Measurements from ENCODE around the gene WWC2. TPM values are rescaled to one million over a fixed set of nuclear protein-coding genes. Genes with fewer than 3 reads are reported as not detected.
A peak's percentile ranks its signal among the peaks of the same experiment; 100 is the strongest.

Gene WWC2
- 11.5 and 13.0 TPM in 2 replicates for total RNA-seq (2014; rRNA removed; shearing (Covaris generic))

DNA sequence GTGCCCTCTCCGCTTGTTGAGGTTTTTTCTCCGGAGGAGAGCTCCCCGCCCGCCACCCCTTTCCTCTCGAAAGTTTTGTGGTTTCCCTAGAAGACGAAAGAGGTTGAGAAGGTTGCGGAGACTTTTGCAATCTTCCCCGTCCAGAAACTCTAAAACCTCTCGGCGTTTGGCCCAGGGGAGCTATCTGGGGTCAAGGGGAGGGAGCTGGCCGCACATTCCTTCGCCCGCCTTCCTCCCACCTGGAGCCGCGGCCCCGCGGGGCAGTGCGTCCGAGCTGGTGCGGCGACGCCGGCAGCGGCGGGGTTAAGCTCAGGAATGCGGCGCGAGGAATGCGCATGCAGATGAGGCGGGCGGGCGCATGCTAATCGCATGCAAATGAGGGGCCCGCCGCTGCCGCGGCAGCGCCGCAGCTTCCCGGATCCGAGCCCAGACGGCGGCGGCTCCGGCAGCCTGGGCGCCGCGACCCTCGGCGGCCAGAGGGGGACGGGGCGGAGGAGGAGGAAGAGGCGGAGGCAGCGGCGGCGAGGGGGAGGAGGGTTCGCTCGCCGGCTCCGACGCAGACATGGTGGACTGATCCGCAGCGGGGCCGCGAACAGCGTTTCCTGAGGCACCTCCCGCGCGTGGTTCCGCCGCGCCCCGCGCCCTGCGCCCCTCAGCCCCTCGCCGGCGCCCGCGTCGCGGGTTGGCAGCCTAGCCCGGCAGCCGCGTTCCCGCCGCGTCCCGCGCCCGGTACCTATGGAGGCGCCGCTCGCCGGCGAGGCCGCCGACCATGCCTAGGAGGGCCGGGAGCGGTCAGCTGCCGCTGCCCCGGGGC is at the start of gene WWC2:
WWC2 (plus strand) TSS at position 535 of the 814 bp plus-strand sequence; CDS start at position 770, 235 bp downstream.
- peak; percentile 64 for DNase-seq (ENCODE audit: low spot score)

DNA sequence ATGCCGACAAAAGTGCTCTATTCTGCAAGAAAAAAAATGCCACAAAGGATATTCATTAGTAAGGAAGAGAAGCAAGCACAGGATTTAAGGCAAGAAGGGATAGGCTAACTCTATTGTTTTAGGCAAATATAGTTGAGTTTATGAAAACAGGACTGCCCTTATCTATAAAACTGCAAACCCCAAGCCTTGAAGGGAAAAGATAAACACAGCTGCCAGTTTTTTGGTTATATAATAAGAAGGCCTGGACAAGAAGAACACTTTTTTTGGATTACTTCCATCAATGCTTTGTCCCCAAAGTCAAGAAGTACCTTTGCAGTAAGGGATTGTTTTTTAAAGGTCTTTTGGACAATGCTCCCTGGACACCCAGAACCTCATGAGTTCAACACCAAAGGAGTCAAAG is 45.4 kb upstream of the WWC2 start:
- no peak for DNase-seq (ENCODE audit: low spot score)

DNA sequence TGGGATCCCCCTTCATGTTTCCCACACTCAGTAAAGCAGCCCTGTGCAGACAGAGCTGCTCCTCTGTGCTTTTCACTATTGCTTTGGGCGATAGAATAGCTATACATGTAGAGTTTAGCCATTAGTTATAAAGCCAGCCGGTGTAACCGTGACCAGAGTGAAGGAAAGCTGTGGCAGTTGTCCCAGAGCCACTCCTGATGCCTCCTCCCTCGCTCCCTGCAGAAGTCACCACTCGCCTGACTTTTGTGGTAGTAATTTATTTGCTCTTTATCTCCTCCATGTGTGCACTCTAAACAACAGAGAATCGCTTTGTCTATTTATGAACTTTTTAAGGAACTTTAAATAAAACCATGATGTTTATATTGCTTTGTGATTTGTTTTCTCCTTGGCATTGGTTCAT is 41.8 kb upstream of the WWC2 start:
- DNase-seq (ENCODE audit: low spot score), result no peak

DNA sequence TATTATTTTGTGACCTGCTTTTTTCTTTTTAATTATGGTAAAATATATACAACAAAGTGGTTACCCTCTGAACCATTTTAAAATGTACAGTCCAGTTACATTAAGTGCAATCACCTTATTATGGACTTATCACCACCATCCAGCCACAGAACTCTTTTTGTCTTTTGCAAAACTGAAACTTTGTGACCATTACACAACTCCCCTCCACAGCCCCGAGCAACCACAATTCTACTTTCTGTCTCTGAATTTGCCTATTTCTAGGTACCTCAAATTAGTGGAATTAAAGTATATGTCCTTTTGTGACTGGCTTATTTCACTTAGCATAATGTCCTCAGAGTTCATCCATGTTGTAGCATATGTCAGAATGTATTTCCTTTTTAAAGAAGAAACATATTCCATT is 39.3 kb upstream of the WWC2 start:
- DNase-seq (ENCODE audit: low spot score), result no peak

DNA sequence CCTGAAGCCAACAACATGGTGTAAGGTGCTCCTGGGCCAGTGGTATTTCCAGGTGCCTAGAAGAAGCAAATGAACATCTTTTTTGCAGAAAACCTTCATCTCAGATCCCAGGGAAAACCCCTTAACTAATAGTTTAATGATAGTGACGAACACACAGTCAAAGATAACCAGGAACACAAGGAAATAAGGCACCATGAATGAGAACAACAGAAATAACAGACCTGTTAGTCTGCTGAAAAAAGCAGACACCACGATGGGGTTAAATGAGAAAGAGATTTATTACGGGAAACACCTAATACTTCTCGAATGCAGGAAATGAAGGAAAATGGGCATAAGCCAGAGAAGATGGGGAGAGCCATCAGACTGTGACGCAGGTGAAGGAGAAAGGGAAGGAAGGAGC is 30.6 kb upstream of the WWC2 start:
- no peak for DNase-seq (ENCODE audit: low spot score)

DNA sequence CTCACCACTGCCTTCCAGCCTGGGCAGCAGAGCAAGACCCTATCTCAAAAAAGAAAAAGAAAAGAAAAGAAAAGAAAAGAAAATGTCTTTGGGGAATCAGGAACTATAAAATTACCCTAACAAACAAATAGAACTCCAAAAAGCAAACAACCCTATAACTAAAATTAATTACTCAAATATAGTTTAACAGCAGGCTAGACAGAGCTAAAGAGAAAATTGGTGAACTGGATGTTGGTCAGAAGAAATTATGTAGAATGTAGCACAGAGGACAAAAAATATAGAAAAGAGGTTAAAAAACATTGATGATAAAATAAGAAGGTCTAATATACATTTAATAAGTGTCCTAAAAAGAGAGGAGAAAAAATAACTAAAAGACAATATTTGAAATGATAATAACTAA is 27.8 kb upstream of the WWC2 start:
- DNase-seq (ENCODE audit: low spot score), result no peak

DNA sequence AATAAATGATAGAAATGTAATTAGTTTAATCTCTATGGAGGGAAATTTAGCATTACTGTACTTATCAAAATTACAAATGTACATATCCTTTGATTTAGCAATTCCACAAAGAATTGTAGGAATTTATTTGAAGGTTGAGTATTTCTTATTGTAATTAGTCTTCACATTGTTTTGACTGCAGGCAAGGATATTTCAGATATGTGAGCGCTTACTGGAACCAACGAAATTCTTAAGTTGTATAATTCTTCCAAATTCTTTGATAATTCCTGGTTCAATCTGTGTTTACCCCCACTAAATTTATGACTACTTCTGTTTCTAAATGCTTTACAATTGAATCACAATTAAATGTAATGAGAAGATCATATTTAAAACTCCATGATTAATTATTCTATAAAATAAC is 26.9 kb upstream of the WWC2 start:
- no peak for DNase-seq (ENCODE audit: low spot score)

DNA sequence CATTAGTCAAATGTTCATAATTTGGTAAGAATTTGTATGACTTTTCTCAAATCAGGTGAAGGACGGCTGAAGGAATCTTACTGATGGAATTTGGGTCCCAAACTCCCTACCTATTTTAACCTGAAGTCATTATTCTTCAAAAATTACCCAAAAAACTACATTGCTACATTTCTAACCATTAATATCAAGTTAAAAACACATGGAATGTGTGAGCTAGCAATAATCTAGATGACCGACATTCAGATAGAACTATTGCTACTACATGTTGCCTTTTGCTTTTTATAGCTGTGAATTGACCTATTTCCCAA is 25.3 kb upstream of the WWC2 start:
- no peak for DNase-seq (ENCODE audit: low spot score)

DNA sequence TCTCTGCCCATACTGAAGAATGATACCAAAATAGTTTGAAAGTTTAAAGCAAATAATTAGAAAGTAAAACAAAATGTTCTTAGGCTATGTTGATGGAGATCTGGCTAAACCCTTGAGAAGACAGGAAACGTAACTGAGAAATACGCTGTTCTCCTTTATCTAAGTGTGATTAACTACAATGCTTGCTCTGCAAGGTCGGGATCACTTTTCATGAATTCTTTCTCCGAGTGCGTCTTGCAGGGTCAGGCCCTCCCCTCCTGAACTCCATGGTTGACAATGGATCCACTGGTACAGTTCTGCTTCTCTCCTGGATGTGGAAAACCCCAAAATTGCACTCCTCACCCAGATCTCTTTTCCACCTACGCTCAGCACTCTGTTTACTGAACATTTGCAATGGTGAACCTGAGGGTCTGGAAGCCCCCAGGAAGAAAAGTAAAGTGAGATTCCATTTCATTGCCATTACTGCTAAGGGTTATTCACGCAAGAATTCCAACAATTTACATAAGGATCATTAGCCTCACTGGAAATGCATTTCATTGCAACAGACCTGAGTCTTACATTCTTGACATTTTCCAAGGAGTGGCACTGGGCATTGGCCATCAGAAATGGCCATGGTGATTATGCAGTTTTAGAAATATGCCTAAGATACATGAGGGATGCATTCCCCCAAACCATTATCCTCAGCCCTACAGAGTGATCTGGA is 24.6 kb upstream of the WWC2 start:
- DNase-seq (ENCODE audit: low spot score), result no peak

DNA sequence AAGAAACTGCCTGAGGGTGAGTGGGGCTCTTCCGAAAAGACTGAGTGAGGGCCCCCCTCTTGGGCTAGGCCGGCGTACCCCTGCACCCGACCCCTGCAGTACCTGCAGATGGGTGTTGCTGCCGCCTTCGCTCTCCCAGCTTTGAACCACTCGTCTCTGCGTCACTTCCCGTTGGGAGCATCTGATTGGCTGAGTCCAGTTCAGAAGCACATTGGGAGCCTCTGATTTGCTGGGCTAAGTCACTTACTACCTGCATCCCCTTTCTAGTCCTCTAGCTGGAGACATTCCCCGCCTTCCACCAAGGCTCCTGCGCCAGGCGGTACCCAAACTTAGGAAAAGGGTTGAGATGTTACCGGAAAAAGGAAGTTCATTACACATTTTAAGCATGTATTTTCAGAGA is 20.4 kb upstream of the WWC2 start:
- DNase-seq (ENCODE audit: low spot score), result no peak

DNA sequence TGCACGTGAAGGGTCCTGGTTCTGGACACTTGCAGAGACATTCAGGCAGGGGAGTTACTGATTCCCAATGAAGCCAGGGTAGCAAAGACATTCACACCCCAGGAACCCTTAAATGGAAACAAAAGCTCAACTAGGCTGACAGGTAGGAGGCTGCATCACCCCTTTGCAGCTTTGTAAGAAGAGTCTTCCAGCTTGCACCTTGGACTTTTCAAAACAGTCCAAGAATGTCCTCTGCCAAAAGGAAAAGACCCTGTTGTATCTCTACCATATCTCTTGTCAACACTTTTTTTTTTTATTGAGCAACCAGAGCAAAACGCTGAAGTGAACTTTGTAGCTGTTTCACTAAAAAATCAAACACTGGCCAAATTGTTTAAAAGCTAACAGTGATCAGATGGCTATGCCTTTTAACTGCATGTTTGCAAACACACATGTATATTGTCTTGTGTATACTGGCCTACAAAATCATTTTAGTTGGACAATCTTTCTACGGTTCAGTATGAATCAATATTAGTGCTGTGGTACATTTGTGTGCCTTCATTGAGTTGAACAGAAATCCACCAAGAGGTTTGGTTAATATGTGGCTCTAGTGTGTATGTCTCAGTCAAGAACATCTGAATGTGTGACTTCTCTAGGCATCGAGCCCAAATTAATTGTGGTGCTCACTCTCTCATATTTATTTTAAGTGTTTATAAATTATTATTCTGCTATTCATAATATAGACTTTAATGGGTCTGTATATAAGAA is 18.5 kb upstream of the WWC2 start:
- no peak for DNase-seq (ENCODE audit: low spot score)

DNA sequence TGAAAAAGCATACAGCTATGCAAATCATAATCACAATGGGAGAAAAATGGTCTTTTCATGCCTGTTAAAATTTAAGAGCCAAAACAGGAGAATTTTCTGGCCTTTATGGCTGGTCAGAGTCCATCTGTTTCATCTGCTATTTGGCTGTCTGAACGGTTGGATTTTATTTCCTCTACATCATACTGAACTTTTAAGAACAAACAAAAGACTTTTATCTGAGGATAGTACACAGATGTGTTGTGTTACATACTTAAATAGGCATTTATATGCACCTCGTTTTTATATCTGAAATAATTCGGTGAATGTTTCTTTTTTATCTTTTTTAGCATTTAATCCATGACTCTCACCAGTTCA is 18.0 kb upstream of the WWC2 start:
- no peak for DNase-seq (ENCODE audit: low spot score)

DNA sequence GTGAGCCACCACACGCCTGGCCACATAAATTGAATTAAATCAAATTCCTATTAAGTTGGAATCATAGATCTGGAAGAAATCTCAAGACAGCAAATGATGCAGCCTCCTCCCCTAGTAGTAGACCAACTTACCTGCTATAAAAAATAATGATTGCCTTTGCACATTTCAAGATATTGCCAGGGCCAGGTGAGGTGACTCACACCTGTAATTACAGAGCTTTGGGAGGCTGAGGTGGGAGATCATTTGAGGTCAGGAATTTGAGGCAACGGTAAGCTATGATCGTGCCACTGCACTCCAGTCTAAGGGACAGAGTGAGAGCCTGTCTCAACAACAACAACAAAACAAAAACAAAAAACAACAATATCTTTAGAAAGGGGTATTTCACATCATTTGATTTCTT is 17.0 kb upstream of the WWC2 start:
- no peak for DNase-seq (ENCODE audit: low spot score)

DNA sequence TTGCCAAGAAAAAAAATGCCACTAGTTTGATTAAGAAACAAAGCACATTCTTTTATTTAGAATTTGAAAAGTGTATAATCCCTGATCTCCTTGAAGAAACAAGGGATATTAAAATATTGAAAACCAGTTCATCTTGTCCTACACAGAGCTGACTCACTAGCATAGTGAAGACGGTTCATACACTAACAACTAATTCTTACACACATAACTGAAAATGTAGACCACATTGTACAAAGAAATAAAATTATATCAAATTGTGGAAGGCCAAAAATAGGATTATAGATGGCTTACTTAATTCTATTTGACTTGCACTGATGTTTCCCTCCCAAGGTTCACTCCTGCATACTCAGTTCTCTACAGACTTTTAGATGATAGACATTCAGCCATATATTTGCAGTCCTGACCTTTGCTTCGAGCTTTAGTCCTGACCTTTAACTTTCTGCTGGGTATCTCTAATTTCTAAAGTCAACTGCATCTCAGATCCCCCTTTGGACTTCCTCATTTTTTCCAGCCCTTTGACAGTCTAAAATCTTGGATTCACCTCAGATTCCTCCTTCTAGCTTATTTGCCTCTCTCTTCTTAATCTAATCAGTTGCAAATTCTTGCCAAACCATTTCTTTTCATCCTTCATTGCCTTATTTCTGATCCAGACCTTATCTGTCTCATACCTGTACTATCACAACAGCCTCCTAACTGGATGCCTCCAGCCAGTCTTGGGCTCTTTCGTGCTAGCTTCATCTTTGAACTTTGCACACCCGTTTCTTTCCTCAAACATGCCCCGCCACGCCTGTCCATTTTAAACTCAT is 4.5 kb upstream of the WWC2 start:
- no peak for DNase-seq (ENCODE audit: low spot score)

DNA sequence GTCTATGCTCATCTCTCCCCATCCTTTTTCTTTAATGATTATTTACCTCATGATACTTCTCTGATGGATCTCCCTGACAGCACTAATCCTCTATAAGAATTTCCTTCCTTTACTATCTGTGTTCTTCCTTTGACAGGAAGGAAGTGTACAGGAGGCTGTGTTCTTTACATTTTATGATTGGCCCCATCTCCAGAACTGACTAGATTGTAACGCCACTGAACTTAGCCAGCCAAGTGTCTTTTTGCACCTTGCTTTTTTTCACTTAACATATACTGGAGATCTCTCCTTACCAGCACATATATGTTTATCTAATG is 3.9 kb upstream of the WWC2 start:
- DNase-seq (ENCODE audit: low spot score), result no peak

DNA sequence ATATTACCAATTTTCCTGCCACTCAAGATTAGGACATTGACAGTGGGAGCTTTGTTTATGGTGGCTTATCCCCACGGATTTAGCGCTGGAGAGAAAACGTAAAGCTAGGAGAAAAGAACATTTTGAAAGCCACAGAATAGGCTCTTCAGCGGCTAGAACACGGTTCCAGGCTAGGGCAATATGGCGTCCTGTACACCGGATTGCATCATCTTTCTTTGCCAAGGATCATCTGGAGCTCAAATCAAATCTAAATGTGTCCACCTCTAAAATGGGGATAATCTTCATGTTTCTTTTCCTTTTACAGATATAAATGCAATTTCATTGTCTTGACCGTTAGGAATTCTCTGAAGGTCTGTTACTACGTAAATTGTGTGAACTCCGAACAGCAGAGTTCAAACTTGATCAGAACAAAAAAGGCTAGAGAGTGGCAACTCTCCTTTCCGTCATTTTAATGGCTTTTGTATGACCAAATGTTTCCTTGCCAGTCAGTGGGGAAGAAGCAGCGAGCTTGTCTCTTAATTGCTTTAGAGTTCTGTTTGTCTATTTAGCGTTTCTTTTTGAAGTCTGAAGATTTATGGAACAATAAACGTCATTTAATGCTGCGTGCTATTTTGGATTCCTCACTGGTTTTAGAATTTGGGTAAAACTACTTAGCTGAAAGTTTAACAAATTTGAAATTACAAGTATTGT is 2.6 kb upstream of the WWC2 start:
- no peak for DNase-seq (ENCODE audit: low spot score)

DNA sequence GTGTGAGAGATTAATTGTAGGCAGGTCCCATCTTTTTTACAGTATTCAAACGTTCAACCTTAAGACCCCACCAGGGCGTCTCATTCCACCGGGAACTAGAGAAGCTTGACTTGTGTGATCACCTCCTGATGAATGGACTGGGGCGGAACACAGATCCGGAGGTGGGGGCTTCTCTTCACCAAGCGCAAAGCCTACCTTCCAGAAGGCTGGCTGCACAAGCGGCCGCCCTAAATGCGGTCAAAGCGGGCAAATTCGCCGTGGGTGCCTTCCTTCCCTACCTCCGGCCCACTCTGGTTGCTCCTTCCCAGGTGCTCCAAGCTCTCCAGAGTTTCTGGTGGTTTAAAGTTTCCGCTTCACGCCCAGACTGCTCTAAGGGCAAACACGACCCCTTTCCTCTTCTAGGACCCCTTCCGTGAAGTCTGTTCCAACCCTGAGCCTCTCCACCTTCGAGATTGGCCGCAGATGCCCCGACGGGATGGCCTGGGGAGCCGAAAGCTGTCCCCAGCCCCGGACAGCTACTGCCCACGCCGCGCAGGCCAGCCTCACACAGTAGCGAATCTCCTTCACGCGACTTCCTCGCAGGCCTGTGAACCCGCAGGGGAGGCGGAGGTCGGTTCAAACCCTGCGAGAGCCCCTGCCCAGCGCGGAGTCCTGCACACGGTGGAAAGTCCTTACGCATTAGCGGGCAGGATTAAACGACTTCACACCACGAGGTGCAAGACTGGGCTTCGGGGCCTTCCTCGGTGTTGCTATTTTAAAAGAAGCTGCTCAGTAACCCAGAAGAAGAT is 1.6 kb upstream of the WWC2 start:
- DNase-seq (ENCODE audit: low spot score), result no peak

DNA sequence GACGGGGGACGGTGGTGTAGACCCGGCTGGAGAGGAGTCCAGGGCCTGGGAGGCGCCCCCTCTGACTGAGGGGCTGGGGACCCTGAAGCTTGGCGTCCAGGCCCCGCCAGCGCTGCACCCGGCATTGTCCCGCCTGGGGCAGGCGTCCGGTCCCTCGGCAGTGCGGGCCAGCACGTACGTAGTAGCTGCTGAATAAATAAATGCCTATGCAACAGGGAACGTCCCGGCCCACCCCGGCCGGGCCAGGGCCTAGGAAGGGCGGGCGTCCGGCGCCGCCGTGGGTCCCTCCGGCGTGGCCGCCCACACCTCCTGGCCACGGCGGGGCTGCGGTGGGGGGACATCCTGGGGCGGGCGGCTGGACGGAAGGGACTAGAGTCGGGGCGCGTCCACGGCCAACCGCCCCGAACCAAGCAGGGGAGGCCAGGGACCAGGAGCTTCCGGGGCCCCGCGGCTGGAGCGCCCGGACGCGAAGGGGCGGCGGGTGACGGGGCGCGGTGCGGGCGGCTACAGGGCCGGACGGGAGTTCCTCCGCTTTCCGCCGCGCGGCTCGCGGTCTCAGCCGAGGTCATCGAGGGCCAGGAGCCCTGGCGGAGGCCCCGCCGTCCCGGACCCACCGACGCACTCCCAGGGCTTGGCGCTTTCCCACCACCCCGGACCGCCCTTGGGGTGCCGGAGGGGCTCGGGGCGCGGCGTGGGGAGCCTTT is 886 bp upstream of the WWC2 start:
- DNase-seq (ENCODE audit: low spot score), result peak; percentile 1

DNA sequence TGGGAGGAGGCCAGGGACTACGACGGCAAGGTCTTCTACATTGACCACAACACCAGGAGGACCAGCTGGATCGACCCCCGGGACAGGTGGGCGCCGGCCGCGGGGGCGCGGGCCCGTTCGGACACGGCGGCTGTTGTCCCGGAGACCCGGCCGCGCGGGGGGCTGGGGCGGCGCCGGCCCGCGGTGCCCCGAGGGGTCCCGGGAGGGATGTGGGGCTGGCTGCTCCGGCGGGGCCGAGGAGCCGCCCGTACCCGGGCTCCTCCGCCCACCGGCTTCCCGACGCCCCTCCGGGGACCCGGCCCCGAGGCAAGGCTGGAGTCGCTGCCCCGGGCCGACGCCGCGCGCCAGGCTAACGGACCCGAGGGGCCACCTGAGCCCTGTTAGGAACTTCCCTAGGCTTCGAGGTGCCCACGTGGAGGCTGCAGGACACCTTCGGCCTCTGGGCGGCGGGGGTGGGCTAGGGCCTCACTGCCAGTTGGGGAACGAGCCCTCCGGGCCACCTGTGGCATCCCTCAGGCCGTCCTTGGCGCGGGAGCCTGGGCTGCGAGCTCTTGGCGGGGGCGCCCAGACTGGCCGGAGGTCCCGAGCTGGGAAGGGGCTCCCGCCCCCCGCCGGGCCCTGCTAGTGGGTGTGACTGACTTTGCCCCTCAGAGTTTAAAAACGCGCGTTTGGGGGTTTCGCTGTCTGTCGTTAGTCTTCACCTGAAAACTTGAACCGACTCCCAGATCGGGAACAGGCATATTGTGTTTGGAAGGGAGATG is 660 bp downstream of the WWC2 start:
- no peak for DNase-seq (ENCODE audit: low spot score)

DNA sequence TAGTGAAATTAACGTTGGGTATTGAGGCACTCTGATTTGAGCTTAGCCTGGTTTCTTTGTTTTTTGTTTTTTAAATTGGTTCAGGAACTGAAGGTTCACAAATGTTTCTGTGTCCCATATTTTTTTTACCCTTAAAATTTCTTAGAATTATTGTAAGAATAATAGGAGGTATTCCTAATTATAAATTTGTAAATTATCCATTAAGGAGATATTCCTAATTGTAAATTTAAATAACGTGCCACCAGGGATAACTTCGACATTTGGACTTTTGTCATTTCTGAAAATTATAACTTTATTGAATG is 1.2 kb downstream of the WWC2 start:
- no peak for DNase-seq (ENCODE audit: low spot score)

All from HT-29 (cell line).